Amniotic epithelial cell (primary cell): ENCODE measurements around the gene SUPT6H.
"Not testable (repeated sequence)": the region's sequence is repeated elsewhere in the genome, so short reads cannot be mapped to it uniquely, and the experiment has no call there.

Experiments used
- DNase-seq: peaks from one replicate; pipeline ENCODE4 v3.0.0-alpha.2; 2010; ENCODE audit warnings: low read depth

SUPT6H gene

GRCh38 chr17:28648698-28649097 is 13.3 kb upstream of the SUPT6H start:
- no peak for DNase-seq

- no peak for DNase-seq
Measured at GRCh38 chr17:28655160-28655559, 6.8 kb upstream of the SUPT6H start.

- DNase-seq = peak; percentile 12
Measured at GRCh38 chr17:28657756-28658155, 4.2 kb upstream of the SUPT6H start.

DNA sequence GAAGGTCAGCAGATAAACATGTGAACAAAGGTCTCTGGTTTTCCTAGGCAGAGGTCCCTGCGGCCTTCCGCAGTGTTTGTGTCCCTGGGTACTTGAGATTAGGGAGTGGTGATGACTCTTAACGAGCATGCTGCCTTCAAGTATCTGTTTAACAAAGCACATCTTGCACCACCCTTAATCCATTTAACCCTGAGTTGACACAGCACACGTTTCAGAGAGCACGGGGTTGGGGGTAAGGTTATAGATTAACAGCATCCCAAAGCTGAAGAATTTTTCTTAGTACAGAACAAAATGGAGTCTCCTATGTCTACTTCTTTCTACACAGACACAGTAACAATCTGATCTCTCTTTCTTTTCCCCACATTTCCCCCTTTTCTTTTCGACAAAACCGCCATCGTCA is 3.7 kb upstream of the SUPT6H start:
- not testable (repeated sequence) for DNase-seq

DNA sequence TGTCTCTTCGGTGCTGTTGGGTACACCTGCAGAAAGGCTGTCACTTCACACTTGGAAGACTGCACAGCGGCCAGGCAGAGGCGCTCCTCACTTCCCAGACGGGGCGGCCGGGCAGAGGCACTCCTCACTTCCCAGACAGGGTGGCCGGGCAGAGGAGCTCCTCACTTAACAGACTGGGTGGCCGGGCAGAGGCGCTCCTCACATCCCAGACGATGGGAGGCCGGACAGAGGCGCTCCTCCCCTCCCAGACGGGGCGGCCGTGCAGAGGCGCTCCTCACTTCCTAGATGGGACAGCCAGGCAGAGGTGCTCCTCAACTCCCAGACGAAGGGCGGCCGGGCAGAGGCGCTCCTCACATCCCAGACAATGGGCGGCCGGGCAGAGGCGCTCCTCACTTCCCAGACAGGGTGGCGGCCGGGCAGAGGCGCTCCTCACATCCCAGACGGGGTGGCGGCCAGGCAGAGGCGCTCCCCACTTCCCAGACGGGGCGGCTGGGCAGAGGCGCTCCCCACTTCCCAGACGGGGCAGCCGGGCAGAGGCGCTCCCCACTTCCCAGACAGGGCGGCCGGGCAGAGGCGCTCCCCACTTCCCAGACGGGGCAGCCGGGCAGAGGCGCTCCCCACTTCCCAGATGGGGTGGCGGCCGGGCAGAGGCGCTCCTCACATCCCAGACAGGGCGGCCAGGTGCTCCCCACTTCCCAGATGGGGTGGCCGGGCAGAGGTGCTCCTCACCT is 3.1 kb upstream of the SUPT6H start:
- not testable (repeated sequence) for DNase-seq

DNA sequence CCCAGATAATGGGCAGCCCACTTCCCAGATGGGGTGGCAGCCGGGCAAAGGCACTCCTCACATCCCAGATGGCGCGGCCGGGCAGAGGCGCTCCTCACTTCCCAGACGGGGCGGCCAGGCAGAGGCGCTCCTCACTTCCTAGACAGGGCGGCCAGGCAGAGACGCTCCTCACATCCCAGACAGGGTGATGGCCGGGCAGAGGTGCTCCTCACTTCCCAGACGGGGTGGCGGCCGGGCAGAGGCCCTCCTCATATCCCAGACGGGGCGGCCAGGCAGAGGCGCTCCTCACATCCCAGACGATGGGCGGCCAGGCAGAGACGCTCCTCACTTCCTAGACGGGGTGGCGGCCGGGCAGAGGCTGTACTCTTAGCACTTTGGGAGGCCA is 2.5 kb upstream of the SUPT6H start:
- DNase-seq = not testable (repeated sequence)

- no peak for DNase-seq
Measured at GRCh38 chr17:28662527-28662829, 473 bp downstream of the SUPT6H start.

DNA sequence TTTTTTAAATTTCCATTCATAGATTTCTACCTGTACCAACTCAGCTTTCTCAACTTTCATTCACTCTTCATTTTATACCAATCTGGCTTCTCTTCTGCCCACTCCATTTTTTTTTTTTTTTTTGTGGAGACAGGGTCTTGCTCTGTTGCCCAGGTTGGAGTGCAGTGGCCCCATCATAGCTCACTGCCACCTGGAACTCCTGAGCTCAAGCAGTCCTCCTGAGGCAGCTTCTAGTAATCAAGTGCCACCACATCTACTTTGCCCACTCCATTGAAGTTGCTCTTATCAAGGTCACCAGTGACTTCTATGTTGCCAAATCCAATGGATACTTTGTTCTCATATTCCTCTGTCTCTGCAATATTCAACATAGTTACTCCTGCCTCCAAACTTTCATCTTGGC is 1.7 kb downstream of the SUPT6H start:
- no peak for DNase-seq

DNA sequence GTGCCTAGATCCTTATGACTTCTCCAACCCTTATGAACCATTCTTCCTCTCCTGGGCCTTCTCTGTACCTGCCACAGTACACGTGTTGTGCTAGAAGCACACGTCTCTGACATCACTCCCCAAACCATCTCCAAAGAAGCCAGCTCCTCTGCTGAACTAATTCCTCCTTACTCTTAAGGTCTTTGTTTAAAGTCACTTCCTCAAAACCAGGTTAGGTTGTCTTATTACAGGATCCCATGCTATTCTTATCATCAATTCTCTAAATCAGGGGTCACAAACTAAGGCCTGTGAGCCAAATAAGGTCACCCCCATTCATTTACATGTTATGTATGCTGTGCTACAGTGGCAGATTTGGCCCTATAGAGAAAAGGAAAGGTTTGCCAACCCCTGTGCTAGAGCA is 4.0 kb downstream of the SUPT6H start:
- no peak for DNase-seq

DNA sequence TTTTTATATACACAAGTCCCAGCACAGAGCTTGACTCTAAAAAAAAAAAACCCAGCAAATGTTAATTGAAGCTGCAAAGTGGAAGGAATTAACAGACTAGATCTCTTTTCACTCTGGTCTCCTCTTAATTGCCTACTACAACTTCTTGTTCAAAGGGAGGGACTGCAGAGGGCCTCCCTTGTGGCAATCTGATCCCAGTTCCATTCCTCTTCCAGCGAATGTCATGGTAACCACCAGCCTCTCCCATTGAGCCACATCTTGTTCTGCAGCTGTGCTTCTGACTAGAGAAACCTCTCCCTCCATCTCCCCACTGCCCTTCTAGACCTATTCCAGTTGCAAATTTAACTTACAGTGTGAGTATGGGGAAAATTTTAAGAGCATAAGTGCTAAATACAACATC is 5.9 kb downstream of the SUPT6H start:
- DNase-seq = no peak

DNA sequence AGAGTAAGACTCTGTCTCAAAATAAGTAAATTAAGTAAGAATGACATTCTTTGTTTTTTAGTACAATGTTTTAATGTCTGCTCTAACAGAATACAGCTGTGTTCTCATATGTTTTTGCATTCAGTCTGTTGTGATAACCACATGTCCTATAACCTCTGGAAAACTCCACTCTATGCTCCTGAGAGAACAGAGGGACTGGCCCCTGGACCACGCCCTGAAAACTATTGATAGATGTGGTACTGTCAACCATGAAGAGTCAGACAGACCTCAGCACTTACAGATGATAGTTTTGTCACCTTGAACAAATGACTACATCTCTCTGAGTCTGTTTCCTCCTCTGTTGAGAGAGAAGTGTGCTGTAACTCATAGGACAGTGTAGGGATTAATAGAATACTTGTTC is 7.9 kb downstream of the SUPT6H start:
- DNase-seq = no peak

DNA sequence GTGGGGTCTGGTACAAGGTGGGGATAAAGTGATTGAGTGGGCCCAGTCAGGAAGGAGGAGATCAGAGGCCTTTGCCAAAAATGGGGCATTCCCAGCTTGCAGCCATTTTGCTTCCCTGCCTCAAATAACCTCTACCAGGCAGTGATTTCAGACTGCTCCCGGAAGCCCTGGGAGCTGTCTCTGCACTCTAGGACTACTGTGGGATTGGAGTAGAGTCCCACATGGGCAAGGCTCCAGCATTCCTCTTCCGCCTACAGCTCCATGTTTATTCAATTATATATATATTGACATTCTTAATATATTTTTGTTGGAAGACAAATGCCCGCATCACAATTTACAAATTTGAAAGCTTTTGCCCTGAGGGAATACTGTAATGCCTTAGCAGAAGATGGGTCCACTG is 13.5 kb downstream of the SUPT6H start:
- DNase-seq = no peak

GRCh38 chr17:28675980-28676379 is 14.0 kb downstream of the SUPT6H start:
- DNase-seq = no peak

DNA sequence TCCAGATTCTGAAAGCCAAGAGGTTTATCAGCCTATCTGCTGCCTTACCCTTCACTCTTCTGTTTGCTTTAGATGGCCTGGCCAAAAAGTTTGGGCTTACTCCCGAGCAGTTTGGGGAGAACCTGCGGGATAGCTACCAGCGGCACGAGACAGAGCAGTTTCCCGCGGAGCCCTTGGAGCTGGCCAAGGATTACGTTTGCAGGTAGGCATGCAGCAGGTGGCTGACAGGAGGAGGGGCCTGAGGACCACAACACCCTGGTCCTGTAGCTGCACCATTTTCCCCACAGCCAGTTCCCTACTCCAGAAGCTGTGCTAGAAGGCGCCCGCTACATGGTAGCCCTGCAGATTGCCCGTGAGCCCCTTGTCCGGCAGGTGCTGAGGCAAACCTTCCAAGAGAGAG is 20.6 kb downstream of the SUPT6H start:
- no peak for DNase-seq

GRCh38 chr17:28684963-28685362 is 23.0 kb downstream of the SUPT6H start:
- DNase-seq = peak; percentile 76

GRCh38 chr17:28685366-28685765 is 23.4 kb downstream of the SUPT6H start:
- DNase-seq = no peak

GRCh38 chr17:28686296-28686695 is 24.3 kb downstream of the SUPT6H start:
- no peak for DNase-seq

GRCh38 chr17:28688481-28688880 is 26.5 kb downstream of the SUPT6H start:
- no peak for DNase-seq

- no peak for DNase-seq
Measured at GRCh38 chr17:28689011-28689410, 27.0 kb downstream of the SUPT6H start.

GRCh38 chr17:28693869-28694268 is 31.9 kb downstream of the SUPT6H start:
- no peak for DNase-seq

DNA sequence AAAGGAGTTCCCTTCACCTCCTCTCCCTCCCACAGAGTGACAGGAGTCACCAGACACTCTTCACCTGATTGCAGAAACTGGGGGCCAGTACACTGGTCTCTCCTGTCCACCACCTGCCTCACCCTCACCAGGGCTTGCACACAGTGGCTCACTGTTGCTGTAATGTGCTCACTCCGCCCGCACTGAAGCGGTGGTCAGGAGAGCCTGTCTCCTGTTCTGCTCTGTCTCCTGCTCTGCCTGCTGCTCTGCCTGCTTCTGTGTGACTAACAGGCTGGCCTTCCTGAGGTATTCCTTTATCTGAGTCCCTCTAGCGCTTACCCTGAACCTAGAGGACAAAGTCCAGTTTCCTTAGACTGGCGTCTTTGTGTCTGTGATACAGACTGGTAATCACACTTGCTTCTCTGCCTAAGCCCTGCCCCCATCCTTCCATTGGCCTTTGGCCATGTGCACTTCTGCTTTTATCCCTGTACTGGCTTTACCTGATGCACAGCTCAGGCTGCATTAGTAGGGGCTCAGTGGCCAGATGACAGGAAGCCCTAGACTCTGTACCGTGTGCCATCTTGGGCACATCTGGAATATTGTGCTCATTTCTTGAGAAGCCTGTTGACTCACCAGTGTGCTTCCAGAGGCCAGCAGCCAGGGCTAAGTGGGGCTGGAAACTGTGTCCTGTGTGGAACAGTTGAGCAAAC is 36.4 kb downstream of the SUPT6H start:
- no peak for DNase-seq

GRCh38 chr17:28700278-28700677 is 38.3 kb downstream of the SUPT6H start:
- no peak for DNase-seq

GRCh38 chr17:28700830-28701492 is 39.0 kb downstream of the SUPT6H start:
- no peak for DNase-seq
